Nephron (organoid): Measurements from ENCODE around the gene RALGAPA2.

Experiments used
- H3K27ac Mint-ChIP-seq, 3 experiments: 2 replicates each; pipeline ENCODE4 v1.8.0; 2020; ENCODE audit warnings: mixed read lengths in 3 of 3, mild to moderate bottlenecking in 2 of 3, moderate library complexity in 1 of 3
- H3K27me3 Mint-ChIP-seq: 2 replicates; pipeline ENCODE4 v1.8.0; 2021; ENCODE audit warnings: low read depth, mild to moderate bottlenecking, moderate library complexity, mixed read lengths
- H3K36me3 Mint-ChIP-seq: 2 replicates; pipeline ENCODE4 v1.8.0; 2020; ENCODE audit warnings: low read depth, mixed read lengths
- H3K4me1 Mint-ChIP-seq: 2 replicates; pipeline ENCODE4 v1.8.0; 2020; ENCODE audit warnings: mixed read lengths
- H3K4me3 Mint-ChIP-seq, 3 experiments: 2 replicates each; pipeline ENCODE4 v1.8.0; 2020; ENCODE audit warnings: mild to moderate bottlenecking in 3 of 3, mixed read lengths in 3 of 3, moderate library complexity in 2 of 3
- H3K9me3 Mint-ChIP-seq: 2 replicates; pipeline ENCODE4 v1.8.0; 2020; ENCODE audit warnings: mixed read lengths
- CTCF ChIP-seq, 3 experiments: fragments of 200-600 bp; sonication (generic); IDR thresholded peaks; one replicate each; pipeline ENCODE4 v1.5.0; 2021; ENCODE audit warnings: antibody characterized with exemption in 3 of 3; ENCODE audit not compliant: unreplicated experiment in 3 of 3

The RALGAPA2 gene

GRCh38 chr20:20432618-20433286, 279.7 kb downstream of the RALGAPA2 start:
- H3K36me3 Mint-ChIP-seq: no peaks in the 10 kb centered on the region
- peaks cover 13% of the 10 kb centered on the region for H3K4me1 Mint-ChIP-seq
- TF ChIP-seq CTCF (IDR thresholded peaks at IDR 0.05; ENCODE audit: unreplicated experiment in 3 of 3): no peak
- H3K4me3 Mint-ChIP-seq: no peak overlapping the region
- H3K27me3 Mint-ChIP-seq: no peaks in the 10 kb centered on the region
- H3K27ac Mint-ChIP-seq: no peak overlapping the region
- H3K9me3 Mint-ChIP-seq: no peaks in the 10 kb centered on the region

- Mint-ChIP-seq H3K9me3 (no peaks in the 10 kb centered on the region), H3K27ac (no peak overlapping the region), H3K4me1 (peaks cover 17% of the 10 kb centered on the region), H3K36me3 (no peaks in the 10 kb centered on the region), H3K4me3 (no peak overlapping the region), H3K27me3 (no peaks in the 10 kb centered on the region)
- no peak for TF ChIP-seq CTCF (IDR thresholded peaks at IDR 0.05; ENCODE audit: unreplicated experiment in 3 of 3)
Observed at GRCh38 chr20:20430066-20430465, 282.4 kb downstream of the RALGAPA2 start.

GRCh38 chr20:20428067-20428466, 284.4 kb downstream of the RALGAPA2 start:
- Mint-ChIP-seq H3K27me3 (no peaks in the 10 kb centered on the region), H3K9me3 (no peaks in the 10 kb centered on the region)
- no peak for TF ChIP-seq CTCF (IDR thresholded peaks at IDR 0.05; ENCODE audit: unreplicated experiment in 3 of 3)

GRCh38 chr20:20427227-20427864, 285.1 kb downstream of the RALGAPA2 start:
- TF ChIP-seq CTCF (IDR thresholded peaks at IDR 0.05; ENCODE audit: unreplicated experiment in 3 of 3): no peak
- H3K27ac Mint-ChIP-seq: no peak overlapping the region

More at GRCh38 chr20:20428067-20428466, 284.4 kb downstream of the RALGAPA2 start:
- H3K36me3 Mint-ChIP-seq: no peaks in the 10 kb centered on the region
- peaks cover 17% of the 10 kb centered on the region for H3K4me1 Mint-ChIP-seq
- no peak overlapping the region for H3K4me3 Mint-ChIP-seq
- H3K27ac Mint-ChIP-seq: no peak overlapping the region

GRCh38 chr20:20426655-20426907, 285.9 kb downstream of the RALGAPA2 start:
- H3K4me3 Mint-ChIP-seq: no peak overlapping the region
- no peaks in the 10 kb centered on the region for H3K27me3 Mint-ChIP-seq
- peaks cover 17% of the 10 kb centered on the region for H3K4me1 Mint-ChIP-seq
- H3K9me3 Mint-ChIP-seq: no peaks in the 10 kb centered on the region
- H3K36me3 Mint-ChIP-seq: no peaks in the 10 kb centered on the region
- no peak overlapping the region for H3K27ac Mint-ChIP-seq
- TF ChIP-seq CTCF (IDR thresholded peaks at IDR 0.05; ENCODE audit: unreplicated experiment in 3 of 3): no peak

More at GRCh38 chr20:20427227-20427864, 285.1 kb downstream of the RALGAPA2 start:
- Mint-ChIP-seq H3K4me1 (peaks cover 17% of the 10 kb centered on the region), H3K9me3 (no peaks in the 10 kb centered on the region), H3K27me3 (no peaks in the 10 kb centered on the region), H3K4me3 (no peak overlapping the region), H3K36me3 (no peaks in the 10 kb centered on the region)
